Fibroblast of peridontal ligament (primary cell): Measurements from ENCODE around the gene BAHCC1.

Experiments
- DNase-seq: peaks from one replicate; pipeline ENCODE4 v3.0.0-alpha.2; 2010; ENCODE audit errors: extremely low read depth

The BAHCC1 gene

DNA sequence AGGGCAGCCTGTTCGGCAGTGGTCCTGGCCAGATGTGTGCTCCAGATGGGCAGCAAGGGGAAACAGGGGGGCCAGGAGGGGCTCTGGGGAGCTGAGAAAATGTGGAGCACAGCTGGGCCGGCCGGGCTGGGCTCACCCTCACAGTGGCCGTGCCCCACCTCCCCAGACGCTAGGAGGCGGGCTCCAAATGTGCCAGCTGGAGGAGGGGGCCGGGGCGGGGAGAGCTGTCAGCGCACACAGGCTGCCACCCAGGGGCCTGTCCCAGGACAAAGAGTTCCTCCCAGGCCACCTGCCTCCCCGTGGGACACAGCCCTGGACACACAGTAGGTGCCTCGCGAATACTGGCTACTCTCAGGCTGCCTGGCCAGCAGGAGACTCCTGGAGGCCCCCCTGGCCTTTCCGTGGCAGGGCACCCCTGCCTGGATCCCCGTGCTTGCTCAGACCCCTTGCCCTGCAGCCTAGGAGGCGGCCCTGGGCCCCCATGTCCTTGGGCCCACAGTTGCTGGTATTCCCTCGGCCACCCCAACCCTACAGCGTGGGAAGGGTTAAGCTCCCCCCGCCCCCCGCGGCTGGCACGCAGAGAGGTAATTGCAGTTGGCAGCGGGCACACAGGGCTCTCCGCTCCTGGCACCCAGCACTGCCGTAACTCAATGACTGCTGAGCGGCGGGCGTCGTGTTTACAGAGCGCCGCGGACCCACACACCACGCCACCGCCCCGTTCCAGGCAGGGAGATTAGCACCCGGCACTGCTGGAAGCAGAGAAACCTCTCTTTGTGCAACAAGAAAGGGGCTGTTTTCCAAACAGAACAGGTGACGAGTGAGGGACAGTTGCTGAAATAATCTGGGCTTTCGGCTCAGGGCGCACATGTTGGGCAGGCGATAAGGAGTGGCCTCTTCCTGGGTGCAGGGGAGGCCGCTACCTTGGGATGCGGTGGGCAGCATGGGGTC, 32.2 kb downstream of the BAHCC1 start:
- DNase-seq = no peak

DNA sequence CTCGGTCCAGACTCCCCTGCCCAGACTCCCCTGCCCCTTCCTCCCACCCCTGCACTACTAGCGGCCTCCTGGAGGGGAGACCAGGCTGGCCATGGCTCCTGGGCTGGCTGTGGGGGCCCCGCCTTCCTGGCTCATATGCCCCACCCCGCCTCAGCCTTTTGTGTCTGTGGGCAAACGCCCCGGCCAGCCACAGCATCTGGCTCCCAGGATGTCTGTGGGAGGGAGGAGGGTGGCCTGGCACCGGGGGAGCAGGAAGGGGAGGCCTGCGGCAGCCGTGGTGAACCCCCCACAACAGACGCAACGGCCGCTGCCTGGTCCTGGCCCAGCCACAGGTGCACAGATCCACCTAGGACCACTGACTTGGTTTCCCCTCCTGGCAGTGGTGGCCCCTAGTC, 32.9 kb downstream of the BAHCC1 start:
- no peak for DNase-seq

DNA sequence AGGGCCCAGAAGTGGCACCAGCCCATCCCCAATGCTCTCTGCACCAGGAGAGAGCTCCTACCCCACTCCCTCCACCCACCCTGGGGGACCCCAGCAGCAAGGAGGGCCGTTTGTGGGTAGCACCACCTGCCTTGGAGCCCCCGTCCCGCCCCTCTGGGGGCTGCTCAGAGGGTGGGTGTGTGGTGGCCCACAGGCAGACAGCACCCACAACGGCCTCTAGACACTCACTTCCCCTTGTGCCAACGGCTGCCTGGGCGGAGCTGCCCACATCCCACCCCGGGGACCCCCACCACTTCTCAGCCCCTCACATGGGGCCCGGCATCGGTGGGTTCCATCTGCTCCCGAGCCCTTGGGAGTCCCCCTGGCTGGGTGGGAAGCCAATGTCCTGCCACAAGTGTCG, 33.3 kb downstream of the BAHCC1 start:
- DNase-seq = no peak

DNA sequence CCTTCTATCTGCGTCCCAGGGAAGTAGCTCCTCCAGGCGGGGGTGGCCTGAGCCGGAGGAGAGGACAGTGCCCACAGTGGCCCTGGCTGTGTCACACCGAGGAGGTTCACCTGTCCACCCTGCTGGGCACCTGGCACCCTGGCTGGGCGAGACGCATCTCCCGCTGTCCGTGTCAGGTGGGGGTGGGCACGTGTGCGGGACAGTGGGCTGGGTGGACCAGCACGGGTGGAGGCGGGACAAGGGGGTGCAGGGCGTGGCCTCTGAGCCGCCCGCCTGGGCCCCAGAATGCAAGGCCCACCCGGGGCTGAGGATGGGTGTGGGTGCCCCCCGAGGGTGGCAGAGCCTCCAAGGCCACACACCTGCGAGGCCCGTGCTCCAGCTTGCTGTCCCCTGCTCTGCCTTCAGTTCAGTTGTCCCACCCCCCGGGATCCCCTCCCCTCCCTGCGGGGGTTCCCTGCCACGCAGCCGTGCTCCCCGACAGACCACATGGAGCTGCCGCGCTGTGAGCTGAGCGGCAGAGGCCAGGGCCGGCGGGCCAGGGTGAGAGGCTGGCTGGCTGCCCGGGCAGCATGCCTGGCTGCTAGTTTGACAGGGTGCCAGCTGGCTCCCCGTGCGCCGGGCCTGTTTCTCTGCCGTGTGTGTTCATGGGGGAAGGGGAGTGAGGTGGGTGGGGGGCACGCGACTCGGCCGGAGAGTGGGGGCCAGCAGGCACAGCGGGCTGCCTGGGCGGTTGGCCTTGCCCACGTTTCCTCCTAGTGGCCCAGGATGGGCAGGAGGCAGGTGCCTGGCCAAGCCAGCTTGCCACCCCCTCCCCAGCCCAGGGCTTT, 33.9 kb downstream of the BAHCC1 start:
- peak; percentile 61 for DNase-seq

DNA sequence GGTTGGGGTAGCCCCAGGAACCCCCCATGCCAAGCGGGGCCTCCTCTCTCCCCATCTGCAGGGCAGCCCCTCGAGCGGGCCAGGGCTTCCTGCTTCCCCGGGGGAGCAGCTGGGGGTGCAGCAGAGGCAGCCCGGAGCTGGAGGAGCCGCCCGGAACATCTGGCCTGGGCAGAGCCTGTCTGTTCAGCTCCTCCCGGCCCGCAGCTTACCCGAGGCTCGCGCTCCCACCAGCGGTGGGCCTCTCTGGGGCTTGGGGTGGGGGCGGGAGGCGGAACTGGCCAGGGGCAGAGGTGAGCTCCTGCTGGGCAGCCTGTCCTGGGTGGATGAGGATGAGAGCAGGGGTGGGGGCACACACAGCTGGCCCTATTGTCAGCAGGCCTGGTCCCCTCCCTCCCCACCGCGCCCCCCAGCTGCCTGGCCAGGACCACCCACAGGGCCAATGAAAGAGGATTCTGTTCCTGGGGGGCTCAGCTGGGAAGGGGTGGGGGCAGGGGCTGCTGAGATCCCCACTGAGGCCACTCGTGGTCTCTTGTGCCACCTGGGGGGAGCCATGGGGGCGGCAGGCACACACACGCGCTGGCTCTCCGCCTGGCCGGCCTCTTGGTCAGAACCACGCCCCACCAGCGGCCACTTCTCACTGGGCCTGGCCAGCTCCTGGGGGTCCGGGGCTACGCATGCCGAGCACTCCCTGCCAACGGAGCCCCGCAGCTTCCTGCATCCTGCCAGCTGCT, 34.7 kb downstream of the BAHCC1 start:
- no peak for DNase-seq

DNA sequence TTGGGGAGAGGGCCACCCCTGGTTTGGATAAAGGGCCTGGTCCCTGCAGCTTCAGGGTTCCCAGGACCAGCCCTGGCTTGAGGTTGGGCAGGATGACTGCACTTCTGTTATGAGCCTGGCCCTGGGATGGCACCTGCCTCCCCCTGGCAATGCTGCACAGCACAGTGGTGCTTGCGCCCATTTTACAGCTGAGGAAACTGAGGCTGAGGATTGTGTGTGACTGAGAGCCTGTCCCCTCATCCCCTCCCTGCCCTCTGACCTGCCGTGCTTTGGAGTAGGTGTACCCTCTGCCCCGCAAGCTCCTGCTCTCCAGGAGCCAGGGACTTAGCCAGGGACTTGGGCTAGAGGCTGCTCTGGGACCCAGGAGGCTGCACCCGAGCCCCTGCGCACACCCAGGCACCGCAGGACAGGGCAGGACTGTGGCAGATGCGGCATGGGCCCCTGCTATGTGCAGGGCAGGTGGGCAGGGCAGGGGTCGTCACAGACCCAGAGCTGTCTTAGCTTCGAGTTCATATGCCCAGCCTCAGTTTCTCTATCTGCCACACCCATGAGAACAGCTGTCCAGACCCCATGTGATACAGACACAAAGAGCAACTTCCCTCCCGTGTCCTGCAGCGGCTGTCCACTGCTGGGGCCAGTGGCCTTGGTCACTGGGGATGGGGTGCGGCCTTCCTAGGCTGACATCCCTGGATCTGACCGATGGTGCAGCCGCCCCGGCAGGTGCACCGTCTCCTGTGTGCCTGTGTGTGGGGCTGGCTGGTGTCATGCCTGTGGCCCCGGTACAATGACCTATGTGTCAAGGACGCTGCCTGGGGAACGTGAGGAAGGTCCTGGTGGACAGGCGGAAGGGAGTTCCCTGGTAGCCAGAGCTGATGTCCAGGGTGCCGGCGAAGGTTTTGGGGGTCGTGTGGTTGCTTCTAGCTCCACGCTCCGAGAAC, 36.6 kb downstream of the BAHCC1 start:
- no peak for DNase-seq

DNA sequence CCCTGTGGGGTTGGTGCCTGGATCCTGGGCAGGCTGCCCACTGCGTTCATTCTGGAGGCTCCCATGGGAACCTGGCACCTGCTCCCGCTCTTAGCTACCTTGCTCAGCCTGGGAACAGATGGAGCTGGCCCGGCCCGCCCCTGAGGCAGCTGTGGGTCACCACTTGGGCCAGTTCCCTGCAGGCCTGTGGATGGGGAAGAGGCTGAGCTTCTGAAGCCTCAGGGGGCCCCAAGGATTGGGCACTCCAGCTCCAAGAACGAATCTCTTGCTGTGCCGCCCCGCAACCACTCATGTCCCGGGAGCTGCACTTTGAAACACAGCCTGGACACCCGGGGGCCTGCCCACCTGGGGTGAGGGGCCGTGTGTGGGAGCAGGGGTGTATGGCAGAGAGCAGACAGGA, 37.7 kb downstream of the BAHCC1 start:
- no peak for DNase-seq

DNA sequence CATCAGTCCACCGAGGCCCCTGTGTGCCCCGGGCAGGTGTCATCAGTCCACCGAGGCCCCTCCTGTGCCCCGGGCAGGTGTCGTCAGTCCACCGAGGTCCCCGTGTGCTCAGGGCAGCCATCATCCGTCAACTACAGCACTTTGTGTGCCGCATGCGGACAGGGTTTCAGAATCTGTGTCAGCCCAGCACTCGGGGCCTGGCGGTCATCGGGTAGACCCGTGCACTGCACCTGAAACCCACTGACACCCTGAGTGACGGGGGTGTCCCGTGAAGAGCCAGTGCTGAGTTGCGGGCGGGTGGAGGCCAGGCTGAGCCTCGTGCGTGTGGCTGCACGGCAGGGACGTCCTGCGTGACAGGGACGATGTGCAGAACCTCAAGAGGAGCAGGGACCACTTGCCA, 38.4 kb downstream of the BAHCC1 start:
- no peak for DNase-seq

DNA sequence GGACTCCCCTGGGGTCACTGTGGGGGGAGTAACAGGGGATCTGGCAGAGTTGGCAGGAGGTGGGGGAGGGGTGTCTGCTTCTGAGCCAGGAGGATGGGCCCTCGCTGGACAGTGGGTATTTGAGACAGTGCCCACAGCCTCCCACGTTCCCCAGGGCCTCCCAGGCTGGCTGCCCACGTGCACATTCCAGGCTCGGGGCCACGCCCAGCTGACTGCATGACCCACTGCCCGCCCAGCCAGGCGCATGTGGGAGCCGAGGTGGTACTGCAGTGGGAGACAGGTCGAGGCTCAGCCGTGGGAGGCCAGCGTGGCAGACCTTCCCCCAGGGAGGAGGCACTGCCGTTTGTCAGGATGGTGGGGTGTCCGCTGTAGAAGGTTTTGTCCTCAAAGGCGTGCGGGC, 38.8 kb downstream of the BAHCC1 start:
- DNase-seq = no peak

DNA sequence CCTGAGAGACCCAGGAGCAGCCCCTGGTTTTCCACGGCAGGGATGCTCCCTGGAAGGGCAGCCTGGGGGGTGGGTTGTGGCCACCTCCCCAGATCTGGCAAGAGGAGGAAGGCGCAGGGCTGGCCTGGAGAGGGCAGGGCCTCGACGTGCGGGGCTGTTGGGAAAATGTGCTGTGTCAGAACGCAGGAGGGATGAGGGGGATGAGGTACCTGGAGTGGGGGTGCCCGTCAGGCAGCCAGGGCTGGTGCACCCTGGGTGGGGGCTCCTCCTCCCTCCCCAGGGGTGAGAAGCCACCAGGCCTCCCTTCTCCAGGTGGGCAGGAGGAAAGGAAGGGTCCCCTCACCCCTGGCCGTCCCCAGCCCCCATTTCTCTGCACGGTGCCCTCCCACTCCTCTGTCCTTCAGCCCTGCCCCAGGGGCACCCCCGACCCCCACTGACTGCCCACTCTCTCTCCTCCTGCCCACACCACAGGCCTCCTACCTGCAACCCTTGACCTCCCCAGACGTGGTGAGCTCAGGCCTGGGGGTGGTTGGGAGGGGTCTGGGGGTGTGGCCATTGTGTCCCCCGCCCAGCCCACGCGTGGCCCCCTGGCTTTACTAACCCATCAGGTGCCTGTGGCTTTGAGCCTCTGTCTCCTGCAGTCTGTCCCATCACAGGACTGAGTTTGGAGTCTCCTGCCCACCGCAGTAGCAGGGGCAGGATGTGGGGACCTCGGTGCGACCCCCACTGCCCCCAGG, 39.6 kb downstream of the BAHCC1 start:
- no peak for DNase-seq

DNA sequence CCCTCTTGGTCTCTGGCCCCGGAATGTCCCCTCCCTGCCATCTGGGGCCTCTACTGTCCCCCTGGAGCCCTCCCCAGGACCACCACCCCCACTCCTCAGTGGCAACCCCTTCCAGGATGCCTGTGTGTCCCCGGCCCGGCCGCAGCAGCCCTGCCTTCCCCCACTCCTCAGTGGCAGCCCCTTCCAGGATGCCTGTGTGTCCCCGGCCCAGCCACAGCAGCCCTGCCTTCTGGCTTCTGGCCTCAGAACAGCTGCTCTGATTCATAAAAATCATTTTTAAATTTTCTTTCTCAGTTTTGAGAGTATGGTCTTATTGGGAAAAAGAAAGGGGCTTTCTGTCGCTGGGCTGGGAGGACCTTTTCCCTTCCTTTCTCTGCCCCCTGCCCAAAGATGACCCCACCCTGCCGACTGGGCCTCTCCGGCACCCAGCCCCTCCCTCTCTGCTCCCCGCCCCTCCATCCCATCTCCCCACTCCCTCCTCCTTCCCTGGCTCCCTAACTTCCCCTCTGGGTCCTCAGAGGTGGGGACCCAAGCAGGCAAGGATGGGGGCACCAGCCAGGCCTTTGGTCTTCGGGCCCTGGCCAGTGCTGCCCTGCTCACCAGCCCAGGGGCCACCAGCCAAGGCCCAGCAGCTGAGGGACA, 40.5 kb downstream of the BAHCC1 start:
- no peak for DNase-seq

DNA sequence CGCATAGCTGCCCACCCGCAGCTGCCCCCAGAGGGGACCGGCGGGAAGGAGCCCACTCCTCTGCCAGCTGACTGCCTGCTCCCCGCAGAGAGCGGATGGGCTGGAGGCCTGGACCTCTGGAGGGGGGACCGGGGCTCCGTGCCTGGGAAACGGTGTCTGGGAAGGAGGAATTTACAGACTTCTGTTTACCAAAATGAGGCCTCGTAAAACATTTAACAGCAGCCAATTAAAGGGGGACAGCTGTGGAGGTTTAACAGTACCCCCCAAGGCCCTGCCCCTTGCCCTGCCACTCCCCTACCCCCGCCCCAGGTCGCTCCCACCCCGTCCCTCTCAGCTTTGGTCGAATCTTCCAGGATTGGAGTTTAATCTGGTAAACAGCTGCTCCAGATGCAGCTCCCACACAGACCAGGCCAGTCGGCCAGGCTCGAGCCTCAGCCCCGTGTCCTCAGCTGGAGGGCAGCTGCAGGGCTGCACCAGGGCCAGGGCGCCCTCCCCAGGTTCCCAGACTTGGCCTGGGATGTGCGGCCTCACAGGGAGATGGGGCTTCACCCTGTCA, 41.1 kb downstream of the BAHCC1 start:
- no peak for DNase-seq

DNA sequence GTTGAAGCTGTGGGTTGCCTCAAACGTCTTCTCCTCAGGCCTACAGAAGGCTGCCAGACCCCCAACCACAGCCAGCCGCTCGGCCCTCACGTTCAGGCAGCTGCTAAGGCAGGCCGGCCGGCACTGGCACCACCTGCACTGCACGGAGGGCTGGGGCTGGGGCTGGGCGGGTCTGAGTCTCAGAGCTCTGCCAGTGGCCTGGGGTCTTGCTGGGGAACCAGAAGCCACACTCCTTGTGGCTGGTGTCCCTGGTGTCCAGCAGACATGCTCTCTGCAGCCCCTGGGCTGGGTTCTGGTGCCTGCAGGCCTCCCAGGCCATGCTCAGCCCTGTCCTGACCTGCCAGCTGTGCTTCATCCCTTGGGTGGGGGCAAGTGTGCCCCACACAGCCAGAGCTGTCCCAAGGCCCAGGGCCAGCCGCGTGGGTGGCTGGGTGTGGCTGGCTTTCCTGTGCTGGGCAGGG, 42.0 kb downstream of the BAHCC1 start:
- no peak for DNase-seq

DNA sequence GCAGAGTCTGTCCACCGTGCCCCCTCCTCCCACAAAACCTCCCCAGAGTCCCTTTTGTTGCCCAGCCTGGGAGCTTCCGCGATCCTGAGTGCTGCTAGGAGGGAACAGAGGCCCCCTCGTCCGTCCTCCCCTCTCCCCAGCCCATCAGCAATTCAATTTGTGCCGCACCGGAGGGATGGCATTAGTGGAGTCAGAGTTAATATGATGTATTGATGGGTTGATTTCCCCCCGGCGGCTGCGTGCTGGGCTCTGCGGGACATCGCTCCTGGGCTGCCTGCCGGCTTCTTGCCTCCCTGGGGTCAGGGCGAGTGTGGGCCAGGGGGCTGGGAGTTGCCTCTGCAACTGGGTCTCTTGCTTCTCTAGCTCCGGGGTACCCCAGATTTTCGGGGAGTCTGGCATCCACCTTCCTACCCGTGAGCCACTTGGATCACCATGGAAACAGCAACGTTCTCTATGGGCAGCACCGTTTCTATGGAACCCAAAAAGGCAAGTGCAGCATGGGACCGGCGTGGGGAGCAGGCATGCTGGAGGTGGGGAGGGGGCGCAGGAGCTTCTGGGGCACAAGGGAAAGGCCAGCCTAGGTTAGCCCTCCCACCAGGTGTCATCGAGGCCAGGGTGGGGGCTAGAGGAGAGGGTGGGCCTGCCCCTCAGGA, 42.9 kb downstream of the BAHCC1 start:
- DNase-seq = no peak

DNA sequence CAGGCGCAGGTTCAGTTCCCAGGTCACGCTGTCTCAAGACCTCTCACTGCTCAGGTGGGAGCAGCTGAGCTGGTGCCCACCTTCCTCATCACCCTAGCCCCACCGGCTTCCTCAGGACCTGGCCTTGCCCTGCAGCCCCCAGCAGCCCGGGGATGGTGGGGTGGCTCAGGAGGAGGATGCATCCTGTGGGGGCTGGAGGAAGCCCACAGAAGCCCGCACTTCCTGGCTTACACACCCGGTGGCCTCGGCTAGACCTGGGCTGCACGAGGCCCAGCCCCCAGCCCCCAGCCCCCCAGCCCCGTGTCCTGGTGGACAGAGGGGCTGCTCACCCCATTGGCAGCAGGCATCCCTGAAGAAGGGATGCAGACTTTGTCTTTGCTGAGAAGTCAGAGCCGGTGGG, 43.4 kb downstream of the BAHCC1 start:
- no peak for DNase-seq

DNA sequence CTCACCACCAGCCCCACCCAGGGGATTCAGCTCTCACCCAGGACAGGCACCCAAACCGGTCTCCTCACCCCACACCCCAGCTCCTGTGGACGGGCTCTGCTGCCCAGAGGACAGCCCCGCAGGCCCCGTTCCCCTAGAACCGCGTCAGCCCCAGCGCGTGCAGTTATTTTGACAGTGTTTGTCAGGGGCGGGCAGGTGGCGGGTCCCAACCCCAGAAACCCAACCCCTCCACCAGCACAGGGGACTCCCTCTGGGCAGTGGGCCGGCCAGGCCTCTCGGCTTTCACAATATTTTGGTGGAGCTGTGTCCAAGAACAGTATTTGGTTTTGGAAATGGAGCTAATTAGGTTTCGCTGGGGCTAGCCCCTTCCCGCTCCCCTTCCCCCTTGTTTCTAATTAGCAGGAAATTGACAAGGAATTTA, 44.8 kb downstream of the BAHCC1 start:
- no peak for DNase-seq

DNA sequence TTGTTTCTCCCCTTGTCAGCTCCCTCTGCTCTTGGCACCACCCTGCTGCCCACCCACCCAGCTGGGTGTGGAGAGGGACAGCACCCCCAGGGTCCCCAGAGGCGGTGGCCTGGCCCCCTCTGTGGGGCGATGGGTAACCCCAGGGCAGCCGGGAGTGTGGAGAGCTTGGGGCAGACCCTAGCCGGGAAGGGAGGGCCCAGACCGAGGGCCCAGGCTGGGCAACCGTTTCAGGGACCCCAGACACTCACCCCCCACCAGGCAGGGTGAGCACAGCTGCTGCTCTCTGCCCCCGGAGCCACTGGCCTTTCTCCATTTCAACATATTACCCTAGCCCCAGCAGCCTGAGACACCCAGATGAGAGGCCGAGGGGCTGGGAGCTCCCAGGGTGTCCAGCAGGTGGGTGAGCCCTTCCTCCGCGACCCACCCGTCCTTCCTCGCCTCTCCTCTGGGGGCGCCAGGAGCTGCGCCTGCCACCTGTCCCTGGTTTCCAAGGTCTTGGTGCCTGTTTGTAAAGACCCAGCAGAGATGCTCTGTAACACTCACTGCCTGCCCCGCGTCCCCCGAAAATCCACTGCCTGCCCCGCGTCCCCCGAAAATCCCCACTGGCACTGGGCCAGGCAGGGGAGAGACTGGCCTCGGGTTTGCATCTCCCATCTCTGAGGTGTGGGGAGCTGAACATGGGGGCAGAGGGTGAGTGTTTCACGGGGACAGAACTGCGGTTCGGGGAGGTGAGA, 45.4 kb downstream of the BAHCC1 start:
- DNase-seq = no peak

DNA sequence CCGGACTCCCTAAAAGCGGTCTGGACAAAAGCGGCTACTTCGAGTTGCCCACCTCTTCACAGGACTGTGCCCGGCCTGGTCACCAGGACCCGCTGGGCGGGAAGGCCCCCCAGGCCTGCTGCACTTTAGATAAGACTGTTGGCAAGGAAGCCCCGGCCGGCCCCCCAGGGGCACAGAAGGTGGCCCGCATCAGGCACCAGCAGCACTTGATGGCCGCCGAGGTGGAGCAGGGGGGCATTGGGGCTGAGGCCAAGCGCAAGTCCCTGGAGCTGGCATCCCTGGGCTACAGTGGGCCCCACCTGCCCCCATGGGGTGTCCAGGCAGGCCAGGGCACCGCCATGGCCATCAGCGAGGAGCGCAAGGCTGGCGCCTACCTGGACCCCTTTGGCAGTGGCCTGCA, 47.5 kb downstream of the BAHCC1 start:
- DNase-seq = no peak
